ENCODE measurements around the gene SPEF2.

DNA sequence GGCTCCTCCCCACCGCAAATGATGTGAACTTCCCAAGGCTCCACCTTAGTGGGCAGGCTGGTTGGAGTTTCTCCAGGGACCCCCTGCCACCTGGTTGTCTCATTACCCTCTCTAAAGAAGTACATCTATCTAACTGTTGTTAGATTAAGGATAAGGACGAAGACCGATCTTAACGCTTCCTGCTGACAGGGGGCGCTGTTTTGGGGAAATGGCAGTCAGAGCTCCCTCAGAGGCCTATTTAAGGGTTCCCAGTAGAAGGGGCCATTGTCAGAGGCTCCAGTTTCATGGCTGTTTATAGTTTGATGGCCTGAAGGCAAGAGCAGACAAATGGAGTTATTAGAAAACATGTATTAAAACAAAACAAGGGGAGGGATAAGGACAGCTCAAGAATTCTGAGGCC, 100.1 kb downstream of the SPEF2 start:
- TF ChIP-seq CREB5 (CRISPR knock-in tag; IDR thresholded peaks at IDR 0.05; ENCODE audit: low read depth) = no peak
- TF ChIP-seq, protein P1, sequence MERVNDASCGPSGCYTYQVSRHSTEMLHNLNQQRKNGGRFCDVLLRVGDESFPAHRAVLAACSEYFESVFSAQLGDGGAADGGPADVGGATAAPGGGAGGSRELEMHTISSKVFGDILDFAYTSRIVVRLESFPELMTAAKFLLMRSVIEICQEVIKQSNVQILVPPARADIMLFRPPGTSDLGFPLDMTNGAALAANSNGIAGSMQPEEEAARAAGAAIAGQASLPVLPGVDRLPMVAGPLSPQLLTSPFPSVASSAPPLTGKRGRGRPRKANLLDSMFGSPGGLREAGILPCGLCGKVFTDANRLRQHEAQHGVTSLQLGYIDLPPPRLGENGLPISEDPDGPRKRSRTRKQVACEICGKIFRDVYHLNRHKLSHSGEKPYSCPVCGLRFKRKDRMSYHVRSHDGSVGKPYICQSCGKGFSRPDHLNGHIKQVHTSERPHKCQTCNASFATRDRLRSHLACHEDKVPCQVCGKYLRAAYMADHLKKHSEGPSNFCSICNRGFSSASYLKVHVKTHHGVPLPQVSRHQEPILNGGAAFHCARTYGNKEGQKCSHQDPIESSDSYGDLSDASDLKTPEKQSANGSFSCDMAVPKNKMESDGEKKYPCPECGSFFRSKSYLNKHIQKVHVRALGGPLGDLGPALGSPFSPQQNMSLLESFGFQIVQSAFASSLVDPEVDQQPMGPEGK (CRISPR knock-in tag; IDR thresholded peaks at IDR 0.05; ENCODE audit: borderline replicate concordance) = no peak
- TF ChIP-seq, protein P2, sequence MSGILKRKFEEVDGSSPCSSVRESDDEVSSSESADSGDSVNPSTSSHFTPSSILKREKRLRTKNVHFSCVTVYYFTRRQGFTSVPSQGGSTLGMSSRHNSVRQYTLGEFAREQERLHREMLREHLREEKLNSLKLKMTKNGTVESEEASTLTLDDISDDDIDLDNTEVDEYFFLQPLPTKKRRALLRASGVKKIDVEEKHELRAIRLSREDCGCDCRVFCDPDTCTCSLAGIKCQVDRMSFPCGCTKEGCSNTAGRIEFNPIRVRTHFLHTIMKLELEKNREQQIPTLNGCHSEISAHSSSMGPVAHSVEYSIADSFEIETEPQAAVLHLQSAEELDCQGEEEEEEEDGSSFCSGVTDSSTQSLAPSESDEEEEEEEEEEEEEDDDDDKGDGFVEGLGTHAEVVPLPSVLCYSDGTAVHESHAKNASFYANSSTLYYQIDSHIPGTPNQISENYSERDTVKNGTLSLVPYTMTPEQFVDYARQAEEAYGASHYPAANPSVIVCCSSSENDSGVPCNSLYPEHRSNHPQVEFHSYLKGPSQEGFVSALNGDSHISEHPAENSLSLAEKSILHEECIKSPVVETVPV (CRISPR knock-in tag; IDR thresholded peaks at IDR 0.05) = no peak
- no peak for TF ChIP-seq ZFP3 (CRISPR knock-in tag; IDR thresholded peaks at IDR 0.05)
- no peak for TF ChIP-seq ZC3H10 (CRISPR knock-in tag; IDR thresholded peaks at IDR 0.05)
- no peak for TF ChIP-seq BACH2 (CRISPR knock-in tag; IDR thresholded peaks at IDR 0.05; ENCODE audit: borderline replicate concordance)
- no peak for TF ChIP-seq ARNTL (CRISPR knock-in tag; IDR thresholded peaks at IDR 0.05; ENCODE audit: borderline replicate concordance, low read depth)
- no peak for TF ChIP-seq ZNF565 (CRISPR knock-in tag; conservative IDR thresholded peaks at IDR 0.05; ENCODE audit: low read depth)
